Breast epithelium (tissue), 4 donors: ENCODE results near the gene GPR153. TPM values are rescaled to one million over a fixed set of nuclear protein-coding genes. Genes with fewer than 3 reads are reported as not detected.

Experiments
- DNase-seq, 2 donors: peaks; one replicate each; pipeline ENCODE4 v3.0.0-alpha.2; 2019; ENCODE audit warnings: low spot score in 2 of 2
- H3K27ac ChIP-seq, 2 donors: fragments of 200-600 bp; sonication (generic) in 1 of 2; one replicate each; pipeline ENCODE4 v1.5.1; 2016 to 2019; ENCODE audit warnings: mild to moderate bottlenecking in 1 of 2
- H3K27me3 ChIP-seq, 2 donors: fragments of 200-600 bp; sonication (generic) in 1 of 2; one replicate each; pipeline versions ENCODE4 v1.5.1 to v1.6.0; 2017 to 2019; ENCODE audit warnings: control low read depth in 1 of 2, mild to moderate bottlenecking in 1 of 2
- H3K36me3 ChIP-seq: fragments of 200-600 bp; one replicate; pipeline ENCODE4 v1.5.1; 2019
- H3K4me1 ChIP-seq, 2 donors: fragments of 200-600 bp; sonication (generic); one replicate each; pipeline ENCODE4 v1.5.1; 2016 to 2019; ENCODE audit warnings: control low read depth in 1 of 2
- H3K4me3 ChIP-seq, 3 donors: fragments of 200-600 bp; sonication (generic); 1 replicate in 2 of 3; 2 replicates in 1 of 3; pipeline ENCODE4 v1.5.1; 2016 to 2019; ENCODE audit warnings: mild to moderate bottlenecking in 3 of 3, moderate library complexity in 2 of 3
- H3K9me3 ChIP-seq, 2 donors: fragments of 200-600 bp; sonication (generic) in 1 of 2; one replicate each; pipeline ENCODE4 v1.5.1; 2016 to 2019; ENCODE audit warnings: control low read depth in 1 of 2
- POLR2A ChIP-seq: fragments of 450-650 bp; IDR thresholded peaks from one replicate; pipeline ENCODE4 v1.6.1; 2016; ENCODE audit warnings: antibody characterized with exemption, mild to moderate bottlenecking, moderate library complexity
- POLR2AphosphoS5 ChIP-seq, 3 donors: sonication (generic); formaldehyde crosslinking; IDR thresholded peaks; one replicate each; pipeline ENCODE4 v1.6.1; 2017; ENCODE audit warnings: antibody characterized with exemption in 3 of 3
- intact Hi-C: fragments of 100-400 bp; cut with DNase I; formaldehyde crosslinking; loops from one replicate; pipeline ENCODE4 v1.15.1; 2023; ENCODE audit warnings: low total_unique reads
- total RNA-seq, 3 donors: library from RNA; depleted of rRNA; stranded (reverse); fragments of >200 nt; gene quantifications; one replicate each; pipeline ENCODE4 v1.1.0, GENCODE V29; 2016
- TF ChIP-seq, protein P1 (sequence below), 3 donors: fragments of 450-650 bp; IDR thresholded peaks; one replicate each; pipeline ENCODE4 v1.5.1; 2016 to 2017; ENCODE audit warnings: antibody characterized with exemption in 3 of 3, mild to moderate bottlenecking in 3 of 3, moderate library complexity in 3 of 3

The GPR153 gene
- total RNA-seq, 3 donors from 2014 or later = 5.4 to 34.6 (median 6.6) TPM

DNA sequence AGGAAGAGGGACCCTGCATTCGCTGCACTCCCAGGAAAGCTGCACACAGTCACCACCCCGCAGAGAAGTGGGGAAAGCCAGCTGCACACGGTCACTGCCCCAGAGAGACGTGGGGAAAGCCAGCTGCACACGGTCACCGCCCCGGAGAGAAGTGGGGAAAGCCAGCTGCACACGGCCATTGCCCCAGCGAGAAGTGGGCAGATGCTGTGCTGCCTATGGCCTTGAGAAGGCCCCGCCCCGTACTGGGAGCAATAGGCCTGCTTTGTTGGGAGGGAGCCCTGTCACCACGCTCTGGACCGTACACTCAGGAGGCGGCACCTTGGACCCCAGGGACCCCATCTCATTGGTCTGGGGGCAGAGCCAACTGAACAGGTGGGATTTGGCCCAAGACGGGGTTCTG, 4.3 kb upstream of the GPR153 start:
- H3K27ac ChIP-seq = no peak overlapping the region

DNA sequence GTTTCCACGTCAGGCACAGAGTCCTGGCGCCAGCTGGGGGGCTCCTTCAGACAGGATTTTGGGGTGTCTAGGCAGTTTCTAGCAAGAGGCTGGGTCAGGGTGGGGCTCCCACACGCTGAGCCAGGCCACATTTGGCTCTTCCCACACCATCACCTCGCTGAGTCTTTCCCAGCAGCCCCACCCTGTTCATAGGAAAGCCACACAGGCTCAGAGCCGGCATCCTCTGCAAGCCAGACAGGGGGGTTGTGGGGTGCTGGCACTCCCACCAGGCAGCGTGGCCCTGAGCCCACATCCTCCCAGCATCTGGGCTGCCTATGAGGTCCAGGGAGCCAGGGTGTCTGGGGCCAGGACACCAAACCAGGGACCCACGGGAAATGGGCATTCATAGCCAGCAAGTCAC, 2.8 kb upstream of the GPR153 start:
- H3K4me1 ChIP-seq = peaks cover 0 to 5% of the 10 kb centered on the region in 2 donors
- intact Hi-C loops = loop anchor here (10.0 kb wide), 2 partner anchors 739 to 1231 kb away; no protein-coding TSS in a partner anchor
- H3K27me3 ChIP-seq = no peaks in the 10 kb centered on the region
- peak overlapping the region in 1 of 2 donors; percentile 0 for H3K27ac ChIP-seq
- no peak overlapping the region for H3K4me3 ChIP-seq
- DNase-seq = no peak
- H3K9me3 ChIP-seq = no peaks in the 10 kb centered on the region
- no peaks in the 10 kb centered on the region for H3K36me3 ChIP-seq
- TF ChIP-seq POLR2A (no peak), POLR2AphosphoS5 (IDR thresholded peaks at IDR 0.05) (no peak)
- TF ChIP-seq, protein P1, sequence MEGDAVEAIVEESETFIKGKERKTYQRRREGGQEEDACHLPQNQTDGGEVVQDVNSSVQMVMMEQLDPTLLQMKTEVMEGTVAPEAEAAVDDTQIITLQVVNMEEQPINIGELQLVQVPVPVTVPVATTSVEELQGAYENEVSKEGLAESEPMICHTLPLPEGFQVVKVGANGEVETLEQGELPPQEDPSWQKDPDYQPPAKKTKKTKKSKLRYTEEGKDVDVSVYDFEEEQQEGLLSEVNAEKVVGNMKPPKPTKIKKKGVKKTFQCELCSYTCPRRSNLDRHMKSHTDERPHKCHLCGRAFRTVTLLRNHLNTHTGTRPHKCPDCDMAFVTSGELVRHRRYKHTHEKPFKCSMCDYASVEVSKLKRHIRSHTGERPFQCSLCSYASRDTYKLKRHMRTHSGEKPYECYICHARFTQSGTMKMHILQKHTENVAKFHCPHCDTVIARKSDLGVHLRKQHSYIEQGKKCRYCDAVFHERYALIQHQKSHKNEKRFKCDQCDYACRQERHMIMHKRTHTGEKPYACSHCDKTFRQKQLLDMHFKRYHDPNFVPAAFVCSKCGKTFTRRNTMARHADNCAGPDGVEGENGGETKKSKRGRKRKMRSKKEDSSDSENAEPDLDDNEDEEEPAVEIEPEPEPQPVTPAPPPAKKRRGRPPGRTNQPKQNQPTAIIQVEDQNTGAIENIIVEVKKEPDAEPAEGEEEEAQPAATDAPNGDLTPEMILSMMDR (IDR thresholded peaks at IDR 0.05) = no peak

More for the DNA sequence above, 4.3 kb upstream of the GPR153 start:
- H3K4me1 ChIP-seq = peaks cover 0 to 5% of the 10 kb centered on the region in 2 donors
- H3K9me3 ChIP-seq = no peaks in the 10 kb centered on the region
- TF ChIP-seq, protein P1 (IDR thresholded peaks at IDR 0.05) = no peak
- TF ChIP-seq POLR2AphosphoS5 (IDR thresholded peaks at IDR 0.05) = no peak
- no peak for TF ChIP-seq POLR2A
- intact Hi-C loops = loop anchor here (10.0 kb wide), 2 partner anchors 740 to 1230 kb away; no protein-coding TSS in a partner anchor
- no peak for DNase-seq
- no peaks in the 10 kb centered on the region for H3K27me3 ChIP-seq
- no peaks in the 10 kb centered on the region for H3K36me3 ChIP-seq
- H3K4me3 ChIP-seq = no peak overlapping the region

DNA sequence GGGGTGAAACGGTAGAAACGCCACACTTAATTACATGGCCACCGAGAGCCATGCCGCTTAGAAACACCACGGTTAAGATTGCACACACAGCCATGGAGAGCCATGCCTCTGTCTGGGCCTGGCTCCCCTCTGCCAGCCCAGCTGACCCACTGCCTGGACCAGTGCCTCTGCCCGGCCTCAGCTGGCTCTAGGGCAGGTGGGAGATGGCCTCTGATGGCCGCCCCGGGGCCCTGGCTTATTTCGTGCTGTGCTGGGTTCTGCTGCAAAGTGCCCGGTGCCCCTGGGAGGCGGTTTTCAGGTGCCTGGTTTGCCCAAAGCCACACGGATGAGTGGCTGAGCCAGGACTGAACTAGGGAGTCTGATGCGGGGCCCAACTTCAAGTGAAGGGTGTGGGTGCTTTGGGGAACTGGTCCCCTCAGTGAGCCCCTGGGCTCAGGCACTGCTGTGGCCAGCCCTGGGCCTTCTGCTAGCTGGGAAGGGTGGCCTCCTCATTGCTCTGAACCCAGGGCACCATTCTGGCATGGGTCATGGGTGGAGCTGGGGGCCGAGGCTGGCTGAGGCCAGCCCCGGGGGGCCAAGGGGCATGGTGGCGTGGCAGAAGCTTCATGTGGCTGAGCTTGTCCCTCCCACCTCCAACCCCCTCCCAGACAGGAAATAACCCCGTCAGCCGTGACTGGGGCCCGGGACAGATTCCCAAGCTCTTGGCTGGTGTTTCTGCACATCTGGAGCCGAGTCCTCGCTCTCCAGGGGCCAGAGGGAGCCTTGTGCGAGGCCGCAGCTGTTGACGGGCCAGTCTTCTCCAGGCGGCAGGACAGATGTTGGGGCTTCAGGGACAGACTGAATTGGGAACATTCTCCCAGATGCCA, 1.9 kb upstream of the GPR153 start:
- peaks cover 0 to 5% of the 10 kb centered on the region in 2 donors for H3K4me1 ChIP-seq
- no peak for DNase-seq

DNA sequence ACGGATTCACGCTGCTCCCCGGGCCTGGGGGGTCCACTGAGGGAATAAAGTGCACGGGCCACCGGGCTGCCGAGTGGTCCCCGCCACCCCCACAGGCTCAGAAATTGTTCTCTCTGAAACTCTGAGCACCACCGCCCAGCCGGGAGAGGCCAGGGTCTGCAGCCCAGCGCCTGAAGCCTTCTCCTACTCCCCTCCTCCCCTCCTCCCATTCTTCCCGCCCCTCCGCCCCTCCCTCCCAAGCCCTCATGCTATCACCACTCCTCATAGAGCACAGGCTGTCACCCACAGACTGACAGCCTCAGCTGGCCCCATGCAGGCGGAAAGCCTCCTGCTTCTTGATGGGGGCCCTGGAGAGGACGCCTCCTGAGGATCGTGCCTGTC, 707 bp upstream of the GPR153 start:
- no peaks in the 10 kb centered on the region for H3K9me3 ChIP-seq
- no peaks in the 10 kb centered on the region for H3K27me3 ChIP-seq
- DNase-seq = no peak
- peak overlapping the region in 1 of 2 donors; percentile 25 for H3K27ac ChIP-seq
- peak overlapping the region; percentile 64 to 83 (median 64) for H3K4me3 ChIP-seq
- no peaks in the 10 kb centered on the region for H3K36me3 ChIP-seq
- TF ChIP-seq POLR2AphosphoS5 (IDR thresholded peaks at IDR 0.05) (no peak), POLR2A (no peak)
- TF ChIP-seq, protein P1 (IDR thresholded peaks at IDR 0.05) = no peak
- H3K4me1 ChIP-seq = peaks cover 0 to 5% of the 10 kb centered on the region in 2 donors
- intact Hi-C loops = loop anchor here (10.0 kb wide), 2 partner anchors 737 to 1233 kb away; no protein-coding TSS in a partner anchor

More for the DNA sequence above, 1.9 kb upstream of the GPR153 start:
- Histone ChIP-seq H3K9me3 (no peaks in the 10 kb centered on the region), H3K4me3 (no peak overlapping the region), H3K27ac (peak overlapping the region in 1 of 2 donors; percentile 55), H3K36me3 (no peaks in the 10 kb centered on the region), H3K27me3 (no peaks in the 10 kb centered on the region)
- TF ChIP-seq POLR2AphosphoS5 (IDR thresholded peaks at IDR 0.05) (no peak), POLR2A (no peak)
- TF ChIP-seq, protein P1 (IDR thresholded peaks at IDR 0.05) = no peak
- intact Hi-C loops = loop anchor here (10.0 kb wide), 2 partner anchors 738 to 1232 kb away; no protein-coding TSS in a partner anchor
